GM19351 (cell line): ENCODE data around the gene APBB1.

Source experiments
- ATAC-seq: cut with Tn5 transposase; IDR thresholded peaks from one replicate; pipeline ENCODE4 v1.9.1; 2021; ENCODE audit warnings: mild to moderate bottlenecking, moderate library complexity; ENCODE audit not compliant: unreplicated experiment

Gene APBB1

GRCh38 chr11:6417907-6418556 is 862 bp downstream of the APBB1 start:
- ATAC-seq: no peak

- no peak for ATAC-seq
These were observed 3.1 kb downstream of the APBB1 start for GRCh38 chr11:6415797-6416196.

GRCh38 chr11:6414874-6415328 is 4.0 kb downstream of the APBB1 start:
- ATAC-seq: peak; percentile 55

GRCh38 chr11:6413791-6414201 is 5.1 kb downstream of the APBB1 start:
- no peak for ATAC-seq

- ATAC-seq: no peak
These were observed 7.3 kb downstream of the APBB1 start for GRCh38 chr11:6411594-6412031.

- ATAC-seq: no peak
These were observed 8.0 kb downstream of the APBB1 start for GRCh38 chr11:6410695-6411430.

- no peak for ATAC-seq
These were observed 12.5 kb downstream of the APBB1 start for GRCh38 chr11:6406370-6406769.

- no peak for ATAC-seq
These were observed 13.0 kb downstream of the APBB1 start for GRCh38 chr11:6405846-6406245.

- no peak for ATAC-seq
These were observed 13.7 kb downstream of the APBB1 start for GRCh38 chr11:6405052-6405667.

GRCh38 chr11:6404342-6405051 is 14.4 kb downstream of the APBB1 start:
- ATAC-seq: no peak

GRCh38 chr11:6403539-6403938 is 15.4 kb downstream of the APBB1 start:
- no peak for ATAC-seq

- ATAC-seq: peak; percentile 91
These were observed 16.3 kb downstream of the APBB1 start for GRCh38 chr11:6402561-6402981.

GRCh38 chr11:6402061-6402470 is 16.8 kb downstream of the APBB1 start:
- ATAC-seq: peak; percentile 63

- ATAC-seq: no peak
These were observed 17.4 kb downstream of the APBB1 start for GRCh38 chr11:6401464-6401863.

GRCh38 chr11:6400431-6401345 is 18.2 kb downstream of the APBB1 start:
- no peak for ATAC-seq

GRCh38 chr11:6397636-6398035 is 21.3 kb downstream of the APBB1 start:
- ATAC-seq: no peak

GRCh38 chr11:6397156-6397555 is 21.7 kb downstream of the APBB1 start:
- ATAC-seq: no peak

- ATAC-seq: no peak
These were observed 23.3 kb downstream of the APBB1 start for GRCh38 chr11:6395470-6396060.

GRCh38 chr11:6393989-6394670 is 24.8 kb downstream of the APBB1 start:
- ATAC-seq: no peak
